Measurements from ENCODE around the gene SDHB. TPM values are rescaled to one million over a fixed set of nuclear protein-coding genes. Genes with fewer than 3 reads are reported as not detected.

SDHB gene
- total and polyA plus RNA-seq, 4 donors, result 59.1 to 117 (median 83.5) TPM

GRCh38 chr1:17061486-17061885 is 7.7 kb upstream of the SDHB start:
- WGBS, 2 donors, result 38 to 64% methylated on average over 3 of the region's 3 CpGs
- peaks cover 0 to 2% (median 0%) of the 10 kb centered on the region in 3 donors for H3K27me3 ChIP-seq (ENCODE audit: control insufficient read depth in 3 of 3, insufficient read depth in 3 of 3, low read length in 2 of 3)
- DNase-seq (no peak), ATAC-seq (ENCODE audit: insufficient read depth, low FRiP score) (no peak)
- no peak overlapping the region for H3K9ac ChIP-seq (ENCODE audit: insufficient read depth in 1 of 2, low read length in 2 of 2)
- no peaks in the 10 kb centered on the region for H3K36me3 ChIP-seq (ENCODE audit: control insufficient read depth in 4 of 4, insufficient read depth in 4 of 4, low read length in 4 of 4)
- H3K9me3 ChIP-seq (ENCODE audit: control insufficient read depth in 4 of 4, insufficient read depth in 3 of 4, low read length in 3 of 4), result peaks cover 0 to 2% (median 0%) of the 10 kb centered on the region in 4 donors
- no peak for TF ChIP-seq CTCF (IDR thresholded peaks at IDR 0.05; ENCODE audit: control extremely low read depth, extremely low read depth)
- H3K4me3 ChIP-seq, result no peak overlapping the region
- H3K4me1 ChIP-seq (ENCODE audit: control insufficient read depth in 5 of 5, insufficient read depth in 5 of 5, low read length in 5 of 5), result peaks cover 0 to 2% (median 0%) of the 10 kb centered on the region in 5 donors
- no peak overlapping the region for H3K27ac ChIP-seq (ENCODE audit: low read depth in 1 of 2, low read length in 1 of 2)

GRCh38 chr1:17060306-17060749 is 6.5 kb upstream of the SDHB start:
- Histone ChIP-seq H3K9me3 (ENCODE audit: control insufficient read depth in 4 of 4, insufficient read depth in 3 of 4, low read length in 3 of 4) (no peaks in the 10 kb centered on the region), H3K9ac (ENCODE audit: insufficient read depth in 1 of 2, low read length in 2 of 2) (no peak overlapping the region), H3K36me3 (ENCODE audit: control insufficient read depth in 4 of 4, insufficient read depth in 4 of 4, low read length in 4 of 4) (no peaks in the 10 kb centered on the region), H3K27me3 (ENCODE audit: control insufficient read depth in 3 of 3, insufficient read depth in 3 of 3, low read length in 2 of 3) (peaks cover 0 to 2% (median 0%) of the 10 kb centered on the region in 3 donors), H3K4me1 (ENCODE audit: control insufficient read depth in 5 of 5, insufficient read depth in 5 of 5, low read length in 5 of 5) (no peaks in the 10 kb centered on the region), H3K27ac (ENCODE audit: low read depth in 1 of 2, low read length in 1 of 2) (no peak overlapping the region), H3K4me3 (no peak overlapping the region)
- ATAC-seq (ENCODE audit: insufficient read depth, low FRiP score) (no peak), DNase-seq (no peak)
- TF ChIP-seq CTCF (IDR thresholded peaks at IDR 0.05; ENCODE audit: control extremely low read depth, extremely low read depth), result no peak
- WGBS, 2 donors, result 31 to 53% methylated on average over 11 of the region's 11 CpGs

GRCh38 chr1:17059391-17060305 is 5.8 kb upstream of the SDHB start:
- Histone ChIP-seq H3K36me3 (ENCODE audit: control insufficient read depth in 4 of 4, insufficient read depth in 4 of 4, low read length in 4 of 4) (no peaks in the 10 kb centered on the region), H3K9ac (ENCODE audit: insufficient read depth in 1 of 2, low read length in 2 of 2) (no peak overlapping the region), H3K4me3 (no peak overlapping the region), H3K27ac (ENCODE audit: low read depth in 1 of 2, low read length in 1 of 2) (no peak overlapping the region), H3K27me3 (ENCODE audit: control insufficient read depth in 3 of 3, insufficient read depth in 3 of 3, low read length in 2 of 3) (peaks cover 0 to 2% (median 0%) of the 10 kb centered on the region in 3 donors), H3K4me1 (ENCODE audit: control insufficient read depth in 5 of 5, insufficient read depth in 5 of 5, low read length in 5 of 5) (no peaks in the 10 kb centered on the region), H3K9me3 (ENCODE audit: control insufficient read depth in 4 of 4, insufficient read depth in 3 of 4, low read length in 3 of 4) (no peaks in the 10 kb centered on the region)
- WGBS, 2 donors, result 37 to 40% methylated on average over 12 of the region's 12 CpGs
- peak; percentile 63 for TF ChIP-seq CTCF (IDR thresholded peaks at IDR 0.05; ENCODE audit: control extremely low read depth, extremely low read depth)
- ATAC-seq (ENCODE audit: insufficient read depth, low FRiP score), result peak; percentile 73
- DNase-seq, result peak; percentile 44 to 64 (median 63)
